GM19193 (cell line): ENCODE results near the gene METTL26.

Source experiments
- POLR2A ChIP-seq: IDR thresholded peaks from 4 replicates; pipeline ENCODE4 v1.6.1; 2011; ENCODE audit not compliant: insufficient read depth, insufficient read length; ENCODE audit errors: extremely low read depth

The METTL26 gene

DNA sequence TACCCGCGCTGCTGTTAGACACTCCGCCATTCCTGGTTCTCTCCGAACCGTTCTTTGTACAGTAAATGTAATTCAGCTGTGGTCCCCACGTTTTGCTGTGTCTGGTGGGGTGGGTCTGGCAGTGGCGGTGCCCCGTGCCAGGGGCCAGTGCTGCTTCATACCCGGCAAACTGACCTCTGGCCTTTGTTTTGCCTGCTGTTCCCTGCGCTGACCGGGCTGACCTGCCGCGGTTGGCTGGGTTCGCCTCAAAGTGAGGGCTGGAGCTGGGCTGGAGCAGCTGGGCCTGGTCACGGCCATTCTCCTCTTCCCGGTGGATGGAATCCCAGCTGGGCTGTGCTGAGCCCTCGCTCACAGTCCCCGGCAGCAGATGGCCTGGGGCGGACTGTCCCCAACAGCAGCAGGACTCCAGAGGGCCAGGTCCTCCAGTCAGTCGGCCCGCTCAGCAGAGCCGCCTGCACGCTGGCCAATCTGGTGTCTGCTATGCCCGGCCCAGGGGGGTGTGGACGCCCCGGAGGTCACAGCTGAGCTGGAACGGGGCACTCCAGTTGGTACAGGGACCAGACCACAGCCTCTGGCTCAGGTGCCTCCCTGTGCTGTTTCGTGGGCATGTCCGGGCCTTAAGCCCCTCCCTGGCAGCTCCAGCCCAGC, 6.8 kb downstream of the METTL26 start:
- no peak for TF ChIP-seq POLR2A

DNA sequence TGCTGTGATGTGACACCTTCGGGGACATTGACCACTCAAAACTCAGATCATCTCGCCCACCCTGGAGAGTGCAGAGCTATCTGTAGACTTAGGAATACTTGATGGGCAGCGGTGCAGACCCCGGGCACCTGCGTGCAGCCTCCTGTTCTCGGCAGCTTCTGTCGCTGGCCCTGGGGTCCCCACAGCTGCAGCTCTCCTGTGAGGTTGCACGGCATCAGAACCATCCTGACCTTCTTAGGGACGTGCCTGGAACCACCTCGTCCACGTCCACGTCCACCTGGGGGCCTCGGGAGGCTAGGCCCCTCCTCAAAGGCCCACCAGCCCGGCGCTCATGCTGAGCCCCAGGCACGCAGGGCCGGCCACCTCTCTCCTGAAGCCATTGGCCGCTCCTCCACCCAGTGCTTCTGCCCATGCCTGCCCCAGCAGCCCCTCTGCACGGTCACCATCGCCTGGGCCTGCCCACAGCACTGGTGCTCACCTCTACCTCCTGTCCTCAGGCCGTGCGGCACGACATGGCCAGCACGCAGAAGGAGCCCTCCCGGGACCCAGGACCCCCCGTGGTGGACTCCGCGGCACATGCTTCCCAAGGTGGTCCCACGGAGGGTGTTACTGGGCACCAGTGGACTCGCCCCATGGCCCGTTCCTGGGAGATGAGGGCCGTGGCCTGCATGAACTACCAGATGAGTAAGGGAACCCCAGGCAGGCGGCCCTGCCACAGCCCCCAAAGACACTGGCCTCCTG, 7.6 kb downstream of the METTL26 start:
- no peak for TF ChIP-seq POLR2A

DNA sequence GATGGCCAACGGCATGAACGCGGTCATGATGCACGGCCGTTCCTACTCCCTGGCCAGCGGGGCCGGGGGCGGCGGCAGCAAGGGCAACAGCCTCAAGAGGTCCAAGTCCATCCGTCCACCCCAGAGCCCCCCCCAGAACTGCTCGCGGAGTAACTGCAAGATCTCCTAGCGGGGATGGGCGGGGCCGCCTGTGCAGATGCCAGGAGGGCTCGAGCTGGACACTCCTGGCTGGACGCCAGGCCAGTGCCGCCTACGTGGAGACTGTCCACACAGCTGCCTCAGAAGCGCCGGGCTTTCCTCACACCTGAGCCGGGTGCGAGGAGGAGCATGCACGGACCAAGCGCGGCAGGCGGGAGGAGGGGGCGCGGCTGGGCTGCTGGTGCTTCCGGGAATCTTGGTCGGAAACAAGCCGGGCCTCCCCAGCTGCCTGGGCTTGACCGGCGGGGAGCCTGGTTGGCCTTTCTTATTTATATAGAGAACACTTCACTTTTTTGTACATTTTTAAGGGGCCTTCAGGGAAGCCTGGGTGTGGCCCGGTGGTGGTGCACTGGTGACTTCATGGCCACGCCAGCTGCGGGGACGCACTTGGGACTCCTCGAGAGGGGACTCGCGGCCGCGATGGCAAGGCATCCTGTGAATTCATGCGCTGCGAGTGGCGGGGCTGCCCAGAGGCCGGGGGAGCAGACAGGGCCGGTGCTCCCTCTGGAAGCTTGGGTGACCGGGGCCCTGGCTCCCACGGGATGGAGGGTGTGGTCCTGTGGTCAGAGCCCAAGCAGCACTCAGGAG, 8.5 kb downstream of the METTL26 start:
- TF ChIP-seq POLR2A: no peak

DNA sequence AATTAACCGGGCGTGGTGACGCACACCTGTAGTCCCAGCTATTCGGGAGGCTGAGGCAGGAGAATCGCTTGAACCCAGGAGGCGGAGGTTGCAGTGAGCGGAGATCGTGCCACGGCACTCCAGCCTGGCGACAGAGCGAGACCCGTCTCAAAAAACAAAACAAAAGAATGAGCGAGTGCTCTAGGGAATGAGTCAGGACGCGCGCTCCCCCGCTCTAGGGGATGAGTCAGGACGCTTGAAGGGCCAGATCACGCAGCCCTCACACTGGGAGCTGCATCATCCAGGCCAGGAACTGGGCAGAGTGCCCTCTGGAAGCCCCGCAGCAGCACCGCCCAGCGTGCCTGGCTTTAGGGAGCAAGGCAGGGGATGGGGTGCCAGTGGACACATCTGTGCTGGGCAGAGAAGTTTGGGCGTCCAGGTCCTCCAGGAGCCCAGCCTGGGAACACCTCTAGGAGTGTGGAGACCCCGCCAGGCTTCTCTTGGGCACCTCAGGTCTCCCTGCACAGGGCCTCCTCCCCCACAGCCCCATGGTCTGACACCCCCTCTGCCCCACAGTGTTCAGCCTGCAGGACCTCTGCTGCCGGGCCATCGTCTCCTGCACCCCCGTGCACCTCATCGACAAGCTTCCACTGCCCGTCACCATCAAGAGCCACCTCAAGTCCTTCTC, 9.2 kb downstream of the METTL26 start:
- no peak for TF ChIP-seq POLR2A

DNA sequence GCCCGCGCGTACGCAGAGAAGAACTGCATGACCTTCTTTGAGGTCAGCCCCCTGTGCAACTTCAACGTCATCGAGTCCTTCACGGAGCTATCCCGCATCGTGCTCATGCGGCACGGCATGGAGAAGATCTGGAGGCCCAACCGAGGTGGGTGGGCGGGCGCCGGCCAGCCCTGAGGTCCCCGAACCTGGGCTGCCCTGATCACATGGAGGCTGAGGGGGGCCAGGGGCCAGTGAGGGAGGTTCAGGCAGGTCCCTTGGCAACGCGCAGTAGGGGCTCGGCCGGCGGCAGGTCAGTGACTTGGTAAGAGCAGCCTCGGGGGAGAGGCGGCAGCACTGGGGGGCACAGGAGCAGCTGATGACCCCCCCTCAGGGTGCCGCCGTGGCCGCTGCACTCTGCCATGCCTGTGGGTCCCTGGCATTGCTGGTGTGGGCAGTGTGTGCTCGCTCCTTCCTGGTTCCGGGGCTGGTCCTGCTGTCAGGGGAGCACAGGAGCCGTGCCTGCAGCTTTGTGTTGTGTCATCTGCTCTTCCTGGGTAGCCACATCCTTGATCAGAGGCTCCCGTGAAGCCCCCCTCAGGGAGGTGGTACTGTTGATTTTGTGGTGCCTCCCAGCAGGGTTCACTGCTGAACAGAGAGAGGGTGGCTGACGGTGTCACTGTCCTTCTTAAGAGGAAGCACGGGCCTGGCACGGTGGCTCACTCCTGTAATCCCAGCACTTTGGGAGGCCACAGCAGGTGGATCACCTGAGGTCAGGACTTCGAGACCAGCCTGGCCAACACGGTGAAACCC, 9.9 kb downstream of the METTL26 start:
- TF ChIP-seq POLR2A: no peak

DNA sequence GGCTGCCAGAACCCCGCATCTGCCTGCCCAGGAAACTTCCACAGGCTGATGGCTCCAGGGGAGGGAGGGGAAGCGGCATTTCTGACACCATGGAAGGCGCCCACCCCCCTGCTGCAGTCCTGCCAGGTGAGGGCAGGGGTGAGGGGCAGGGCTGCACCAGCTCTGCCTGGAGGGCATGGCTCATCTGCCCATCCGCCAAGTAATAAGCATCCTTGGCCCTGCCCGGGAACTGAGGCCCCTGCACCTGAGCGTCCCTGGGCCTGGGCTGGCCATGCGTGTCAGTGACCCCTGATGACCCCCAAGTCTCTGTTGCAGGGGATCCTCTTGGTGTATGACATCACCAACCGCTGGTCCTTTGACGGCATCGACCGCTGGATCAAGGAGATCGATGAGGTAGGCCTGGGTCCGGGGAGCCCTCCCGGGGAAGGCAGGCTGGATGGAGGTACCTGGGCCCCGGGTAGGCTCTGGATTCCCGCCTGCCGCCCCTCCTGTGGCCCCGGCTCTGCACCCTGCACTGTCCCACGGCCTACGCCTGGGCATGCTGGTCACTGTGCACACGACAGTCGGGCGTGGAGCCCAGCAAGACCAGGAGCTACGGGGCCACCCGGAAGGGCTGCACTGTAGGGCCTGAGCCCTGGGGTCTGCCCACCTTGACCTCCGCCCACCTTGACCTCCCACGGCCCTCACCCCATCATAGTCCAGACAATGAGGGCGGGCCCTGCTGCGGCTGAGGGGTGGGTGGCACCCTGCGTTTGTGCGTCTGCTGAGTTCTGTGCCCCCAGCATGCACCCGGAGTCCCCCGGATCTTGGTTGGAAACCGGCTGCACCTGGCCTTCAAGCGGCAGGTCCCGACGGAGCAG, 10.8 kb downstream of the METTL26 start:
- TF ChIP-seq POLR2A: no peak

DNA sequence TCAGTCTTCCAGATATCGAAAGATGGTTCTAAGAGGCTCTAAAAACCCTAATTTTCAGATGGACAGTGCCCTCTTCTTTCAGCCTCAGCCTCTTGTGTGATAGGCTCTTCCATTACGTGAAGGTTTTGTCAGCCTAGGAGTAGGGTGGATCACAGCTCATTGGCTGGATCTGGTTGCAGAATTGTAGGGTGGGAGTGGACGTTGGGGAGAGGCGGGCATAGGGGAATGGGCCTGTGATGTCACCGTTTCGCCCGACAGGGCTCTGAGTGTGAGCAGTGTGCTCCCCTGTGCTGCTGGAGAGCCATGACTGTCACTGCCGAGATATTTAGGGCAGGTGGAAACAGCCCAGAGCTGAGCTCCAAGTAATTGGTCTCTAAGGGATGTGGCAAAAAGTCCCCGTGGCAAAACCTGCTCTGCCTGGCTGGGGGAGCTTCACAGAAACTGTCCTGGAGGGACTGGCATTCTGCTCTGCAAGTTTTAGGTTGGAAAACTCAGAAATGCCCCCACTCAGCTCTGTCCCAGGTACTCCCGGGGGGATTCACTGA, 11.5 kb downstream of the METTL26 start:
- TF ChIP-seq POLR2A: no peak

DNA sequence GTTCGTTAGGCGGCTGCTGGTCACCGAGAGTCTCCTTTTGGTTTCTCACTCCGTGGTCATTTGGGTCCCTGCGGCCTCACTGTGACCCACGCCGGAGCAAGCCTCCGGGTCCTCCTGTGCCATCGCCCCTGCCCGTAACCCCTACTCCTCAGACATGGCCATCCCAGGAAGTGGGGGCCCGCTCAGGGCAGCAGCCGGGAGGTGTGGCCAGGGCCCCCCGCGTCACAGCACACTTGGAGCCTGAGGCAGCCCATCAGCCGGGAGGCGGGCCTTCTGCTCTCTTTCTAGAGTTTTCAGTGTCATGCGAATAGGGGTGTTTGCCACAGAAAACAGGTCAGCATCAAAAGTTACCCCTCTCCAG, 13.2 kb downstream of the METTL26 start:
- TF ChIP-seq POLR2A: no peak

DNA sequence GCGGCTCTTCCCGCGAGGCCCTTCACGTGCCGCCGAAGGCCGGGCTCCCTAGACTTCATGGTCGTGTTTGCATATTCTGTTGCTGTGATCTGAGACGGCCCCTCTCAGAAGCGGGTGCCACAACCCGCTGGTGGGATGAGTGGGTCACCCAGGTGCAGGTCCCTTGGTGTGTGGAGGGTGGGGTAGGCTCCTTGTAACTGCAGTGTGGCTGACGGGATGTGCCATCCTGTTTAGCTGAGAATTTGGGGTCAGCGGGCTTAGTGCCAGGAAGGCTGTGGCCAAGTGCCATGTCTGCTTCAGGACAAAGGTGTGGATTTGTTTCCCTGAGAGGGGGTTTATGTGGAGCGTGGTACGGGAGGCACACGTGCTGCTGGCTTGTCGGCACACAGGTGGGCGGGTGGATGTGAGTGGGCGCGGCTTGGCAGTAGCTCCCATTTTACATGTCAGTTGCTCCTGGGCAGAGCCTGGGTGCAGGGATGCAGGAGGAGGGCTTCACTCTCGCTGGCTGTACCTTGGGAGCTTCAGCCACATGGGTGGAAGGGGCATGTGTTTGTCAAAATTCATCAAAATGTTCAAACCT, 14.5 kb downstream of the METTL26 start:
- no peak for TF ChIP-seq POLR2A

DNA sequence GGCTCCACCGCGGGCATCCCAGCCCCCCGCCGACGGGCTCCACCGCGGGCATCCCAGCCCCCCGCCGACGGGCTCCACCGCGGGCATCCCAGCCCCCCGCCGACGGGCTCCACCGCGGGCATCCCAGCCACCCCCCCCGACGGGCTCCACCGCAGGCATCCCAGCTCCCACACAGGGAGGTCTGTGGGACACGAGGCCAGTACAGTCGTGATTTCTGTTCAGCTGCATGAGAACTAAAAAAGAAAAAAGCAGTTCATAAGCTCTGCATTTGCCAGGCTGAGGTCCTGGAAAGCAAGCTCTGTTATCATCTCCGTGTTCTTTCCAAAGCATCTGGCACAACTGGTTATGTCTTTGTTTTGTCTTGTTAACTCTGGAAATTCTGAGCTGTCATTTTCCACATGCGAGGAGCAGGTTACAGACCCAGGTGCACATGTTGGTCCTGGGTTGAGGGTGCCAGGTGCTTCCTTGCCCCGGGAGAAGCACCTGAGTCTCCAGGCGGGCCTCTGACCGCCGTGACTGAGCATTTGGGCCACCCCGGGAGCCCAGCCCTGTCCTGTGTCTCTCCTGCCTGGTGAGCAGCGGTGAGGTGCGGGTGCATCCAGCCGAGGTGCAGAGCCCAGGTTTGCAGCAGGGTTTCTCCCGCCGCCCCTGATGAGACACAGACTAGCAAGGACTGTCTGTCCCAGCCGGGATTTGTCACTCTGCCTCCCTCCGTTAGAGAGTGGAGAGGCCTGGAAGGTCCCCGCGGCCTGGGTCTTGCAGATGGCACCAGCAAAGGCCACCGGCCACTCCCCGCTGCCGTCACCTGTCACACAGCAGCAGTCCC, 15.2 kb downstream of the METTL26 start:
- no peak for TF ChIP-seq POLR2A

DNA sequence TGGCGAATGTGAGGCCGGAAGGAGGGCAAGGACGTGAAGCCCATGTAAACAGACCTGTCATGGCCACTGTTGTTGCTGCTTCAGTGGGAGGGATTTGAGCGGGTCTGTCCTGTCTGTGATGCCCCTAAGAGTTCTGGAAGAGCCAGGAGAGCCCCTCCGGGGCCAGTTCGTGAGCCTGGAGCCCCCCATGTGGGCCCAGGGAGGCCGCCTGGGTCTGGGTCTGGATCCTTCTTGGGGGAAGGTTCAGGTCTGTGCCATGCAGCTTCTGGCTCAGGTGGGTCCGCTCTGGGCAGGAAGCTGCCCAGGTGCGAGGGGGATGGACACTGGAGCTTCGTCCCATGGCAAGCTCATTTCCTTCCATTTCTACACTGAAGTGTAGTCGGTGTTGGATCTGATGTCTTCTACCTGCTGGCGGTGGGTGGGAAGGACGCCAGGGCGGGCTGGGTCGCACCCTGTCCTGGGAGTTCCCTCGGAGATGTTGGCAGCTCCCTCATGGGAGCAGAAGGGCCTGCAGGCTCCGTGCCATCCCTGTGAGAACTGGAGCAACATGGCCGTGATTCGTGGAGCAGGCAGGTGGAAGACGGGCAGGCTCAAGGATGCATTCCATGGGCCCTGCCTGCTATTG, 16.5 kb downstream of the METTL26 start:
- no peak for TF ChIP-seq POLR2A

DNA sequence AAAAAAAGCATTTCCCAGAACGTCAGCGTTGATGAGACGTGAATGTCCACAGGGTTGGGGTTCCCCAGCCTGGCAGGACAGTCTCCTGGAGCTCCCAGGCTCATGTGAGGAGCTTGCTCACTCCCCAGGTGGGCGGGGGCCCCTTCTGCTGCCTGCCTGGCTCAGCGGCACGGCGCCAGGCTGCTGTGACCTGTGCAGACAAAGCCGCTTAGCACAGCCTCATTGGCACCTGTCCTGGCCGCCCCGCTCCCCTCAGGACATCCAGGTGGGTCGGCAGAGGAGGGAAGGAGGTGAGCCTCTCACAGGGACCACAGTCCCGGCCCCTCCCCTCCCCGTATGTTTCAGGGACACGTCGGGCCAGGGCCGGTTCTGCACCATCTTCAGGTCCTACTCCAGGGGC, 18.2 kb downstream of the METTL26 start:
- no peak for TF ChIP-seq POLR2A
